Lung (tissue), 12 donors: Measurements from ENCODE around the gene SIRPB2. TPM values are rescaled to one million over a fixed set of nuclear protein-coding genes. Genes with fewer than 3 reads are reported as not detected.
A peak's percentile ranks its signal among the peaks of the same experiment; 100 is the strongest.

Experiments used
- ATAC-seq: fragments of 200-7000 bp; cut with Tn5 transposase; one replicate; pipeline ENCODE4 v1.9.1; 2020; ENCODE audit warnings: moderate number of reproducible peaks; ENCODE audit not compliant: insufficient read depth, low FRiP score
- DNase-seq, 3 donors: peaks; one replicate each; pipeline ENCODE4 v3.0.0-alpha.2; 2013 to 2017
- H3K27ac ChIP-seq, 2 donors: one replicate each; pipeline ENCODE4 v1.5.1; 2013; ENCODE audit warnings: mild to moderate bottlenecking in 2 of 2, moderate library complexity in 2 of 2, control low read depth in 1 of 2, inconsistent platforms in 1 of 2, low read depth in 1 of 2, low read length in 1 of 2
- H3K27me3 ChIP-seq, 3 donors: one replicate each; pipeline ENCODE4 v1.5.1; 2013; ENCODE audit warnings: low read length in 2 of 3; ENCODE audit not compliant: control insufficient read depth in 3 of 3, insufficient read depth in 3 of 3
- H3K36me3 ChIP-seq, 4 donors: one replicate each; pipeline ENCODE4 v1.5.1; 2013; ENCODE audit warnings: low read length in 4 of 4, mild to moderate bottlenecking in 1 of 4, moderate library complexity in 1 of 4; ENCODE audit not compliant: control insufficient read depth in 4 of 4, insufficient read depth in 4 of 4
- H3K4me1 ChIP-seq, 5 donors: one replicate each; pipeline ENCODE4 v1.5.1; 2013; ENCODE audit warnings: low read length in 5 of 5, mild to moderate bottlenecking in 2 of 5, moderate library complexity in 1 of 5; ENCODE audit not compliant: control insufficient read depth in 5 of 5, insufficient read depth in 5 of 5
- H3K4me3 ChIP-seq: one replicate; pipeline ENCODE4 v1.5.1; 2013; ENCODE audit warnings: mild to moderate bottlenecking, control low read depth, moderate library complexity
- H3K9ac ChIP-seq, 2 donors: one replicate each; pipeline ENCODE4 v1.5.1; 2013; ENCODE audit warnings: low read length in 2 of 2, control low read depth in 1 of 2; ENCODE audit not compliant: insufficient read depth in 1 of 2
- H3K9me3 ChIP-seq, 4 donors: one replicate each; pipeline ENCODE4 v1.5.1; 2013; ENCODE audit warnings: low read length in 3 of 4, mild to moderate bottlenecking in 1 of 4, moderate library complexity in 1 of 4; ENCODE audit not compliant: control insufficient read depth in 4 of 4, insufficient read depth in 3 of 4
- CTCF ChIP-seq: IDR thresholded peaks from 2 replicates; pipeline ENCODE4 v1.5.1; 2012; ENCODE audit warnings: mild to moderate bottlenecking; ENCODE audit errors: control extremely low read depth, extremely low read depth
- WGBS, 2 donors: extraction: QIAGEN DNeasy Blood & Tissue Kit; methylation state at CpG; one replicate each; pipeline ENCODE4 v1.1.7; 2013; 5-methylcytosine and 5-hydroxymethylcytosine counted together
- polyA plus RNA-seq, 2 donors: library from polyadenylated mRNA; stranded (reverse); fragments of 200-250 nt; gene quantifications; one replicate each; pipeline ENCODE4 v1.2.1, GENCODE V29; 2013
- total RNA-seq, 2 donors: library from RNA; depleted of rRNA in 1 of 2; stranded (reverse); fragments of >200 nt in 1 of 2; gene quantifications; one replicate each; pipeline ENCODE4 v1.2.1, GENCODE V29; 2014 to 2021
- donor health status: control.
- donor health status: control.
- donor health status: Bipolar disorder and iron deficiency.
- donor health status: healthy.
- donor health status: DM: yes; HTN: yes; CAD: no.

SIRPB2 gene
- total and polyA plus RNA-seq, 4 donors = 3.9 to 30.9 (median 11.6) TPM

- DNase-seq (no peak), ATAC-seq (no peak)
- no peaks in the 10 kb centered on the region for H3K4me1 ChIP-seq
- H3K27ac ChIP-seq = no peak overlapping the region
- no peak overlapping the region for H3K9ac ChIP-seq
- peaks cover 0 to 2% (median 0%) of the 10 kb centered on the region in 3 donors for H3K27me3 ChIP-seq
- no peak for TF ChIP-seq CTCF
- H3K36me3 ChIP-seq = no peaks in the 10 kb centered on the region
- 75 to 76% methylated on average over 4 of the region's 4 CpGs for WGBS, 2 donors
- H3K9me3 ChIP-seq = peaks cover 0 to 2% (median 0%) of the 10 kb centered on the region in 4 donors
- no peak overlapping the region for H3K4me3 ChIP-seq
These were observed 12.7 kb downstream of the SIRPB2 start for GRCh38 chr20:1478566-1478965.

GRCh38 chr20:1477896-1478490 is 13.2 kb downstream of the SIRPB2 start:
- H3K27ac ChIP-seq = no peak overlapping the region
- 92 to 93% methylated on average over 7 of the region's 7 CpGs for WGBS, 2 donors
- no peak for ATAC-seq

DNA sequence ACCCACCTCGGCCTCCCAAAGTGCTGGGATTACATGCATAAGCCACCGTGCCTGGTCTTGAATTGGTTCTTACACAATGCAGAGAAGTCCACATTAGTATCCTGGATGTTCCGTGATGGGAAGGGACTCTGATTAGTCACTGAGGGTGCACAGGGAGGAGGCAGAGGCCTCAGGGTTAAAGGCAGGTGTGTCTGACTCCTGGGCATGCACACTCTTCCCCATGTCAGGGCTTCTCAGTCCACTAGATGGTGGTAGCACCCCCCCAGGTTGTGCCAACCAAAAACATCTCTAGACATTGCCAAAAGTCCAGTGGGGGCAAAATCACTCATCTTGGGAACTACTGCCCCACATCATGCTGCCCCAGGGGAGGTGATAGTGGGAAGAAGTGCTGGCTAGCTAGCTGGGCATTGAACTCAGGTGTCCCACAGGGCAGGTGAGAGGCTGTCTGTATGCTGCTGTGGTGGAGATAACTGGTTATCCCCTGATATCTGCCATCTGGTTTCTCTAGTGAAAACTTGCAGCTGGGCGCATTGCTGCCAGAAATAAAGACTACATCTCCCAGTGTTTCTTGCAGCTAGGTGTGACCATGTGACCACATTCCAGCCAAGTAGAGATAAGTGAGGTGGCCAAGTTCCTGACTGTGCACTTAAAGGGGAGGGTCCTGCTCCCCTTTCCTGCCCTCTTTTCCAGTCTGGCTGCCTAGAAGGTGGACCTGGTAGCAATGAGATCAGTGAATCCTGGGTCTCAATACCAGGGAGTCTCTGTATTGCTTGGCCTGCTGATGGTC is 16.2 kb downstream of the SIRPB2 start:
- no peak overlapping the region for H3K9ac ChIP-seq
- no peaks in the 10 kb centered on the region for H3K36me3 ChIP-seq
- peaks cover 0 to 2% (median 0%) of the 10 kb centered on the region in 4 donors for H3K9me3 ChIP-seq
- H3K4me3 ChIP-seq = no peak overlapping the region
- WGBS, 2 donors = 87 to 96% methylated on average over 4 of the region's 4 CpGs
- peak in 1 of 3 donors; percentile 12 for DNase-seq
- H3K4me1 ChIP-seq = no peaks in the 10 kb centered on the region
- peaks cover 0 to 3% (median 2%) of the 10 kb centered on the region in 3 donors for H3K27me3 ChIP-seq
- no peak overlapping the region for H3K27ac ChIP-seq
- ATAC-seq = no peak
- no peak for TF ChIP-seq CTCF

More at GRCh38 chr20:1477896-1478490, 13.2 kb downstream of the SIRPB2 start:
- no peaks in the 10 kb centered on the region for H3K4me1 ChIP-seq
- no peaks in the 10 kb centered on the region for H3K36me3 ChIP-seq
- H3K9ac ChIP-seq = no peak overlapping the region
- TF ChIP-seq CTCF = no peak
- no peak overlapping the region for H3K4me3 ChIP-seq
- peaks cover 0 to 2% (median 0%) of the 10 kb centered on the region in 4 donors for H3K9me3 ChIP-seq
- peaks cover 0 to 3% (median 2%) of the 10 kb centered on the region in 3 donors for H3K27me3 ChIP-seq
- DNase-seq = no peak
